Dermis blood vessel endothelial cell (primary cell): ENCODE measurements around the gene TSPAN5. TPM values are rescaled to one million over a fixed set of nuclear protein-coding genes. Genes with fewer than 3 reads are reported as not detected.

Experiments used
- DNase-seq: peaks from one replicate; pipeline ENCODE4 v3.0.0; 2010
- total RNA-seq: library from RNA; depleted of rRNA; stranded (reverse); fragments of >200 nt; gene quantifications from 2 replicates; pipeline ENCODE4 v1.2.3, GENCODE V29; 2014

The TSPAN5 gene
- total RNA-seq, 1 donor from 2014 or later, result 78.3 TPM

GRCh38 chr4:98642991-98643426 is 15.4 kb downstream of the TSPAN5 start:
- DNase-seq, result peak; percentile 61

- no peak for DNase-seq
Measured at GRCh38 chr4:98641906-98642668, 16.3 kb downstream of the TSPAN5 start.

GRCh38 chr4:98641376-98641775 is 17.0 kb downstream of the TSPAN5 start:
- no peak for DNase-seq

GRCh38 chr4:98639523-98639922 is 18.9 kb downstream of the TSPAN5 start:
- no peak for DNase-seq

- DNase-seq, result no peak
Measured at GRCh38 chr4:98639108-98639507, 19.3 kb downstream of the TSPAN5 start.

- no peak for DNase-seq
Measured at GRCh38 chr4:98638661-98639060, 19.8 kb downstream of the TSPAN5 start.

- DNase-seq, result no peak
Measured at GRCh38 chr4:98634061-98634460, 24.4 kb downstream of the TSPAN5 start.

- DNase-seq, result no peak
Measured at GRCh38 chr4:98633159-98633558, 25.3 kb downstream of the TSPAN5 start.

GRCh38 chr4:98632258-98632657 is 26.2 kb downstream of the TSPAN5 start:
- DNase-seq, result no peak

- DNase-seq, result no peak
Measured at GRCh38 chr4:98631506-98631905, 26.9 kb downstream of the TSPAN5 start.

- DNase-seq, result no peak
Measured at GRCh38 chr4:98630737-98631454, 27.5 kb downstream of the TSPAN5 start.

GRCh38 chr4:98627531-98628257 is 30.7 kb downstream of the TSPAN5 start:
- peak; percentile 50 for DNase-seq

GRCh38 chr4:98626350-98626749 is 32.1 kb downstream of the TSPAN5 start:
- DNase-seq, result peak; percentile 86

GRCh38 chr4:98625920-98626319 is 32.5 kb downstream of the TSPAN5 start:
- DNase-seq, result no peak

GRCh38 chr4:98625399-98625798 is 33.0 kb downstream of the TSPAN5 start:
- peak; percentile 51 for DNase-seq

- DNase-seq, result no peak
Measured at GRCh38 chr4:98624642-98625041, 33.8 kb downstream of the TSPAN5 start.

- no peak for DNase-seq
Measured at GRCh38 chr4:98624144-98624543, 34.3 kb downstream of the TSPAN5 start.

GRCh38 chr4:98623126-98623802 is 35.1 kb downstream of the TSPAN5 start:
- no peak for DNase-seq

GRCh38 chr4:98620087-98620784 is 38.2 kb downstream of the TSPAN5 start:
- DNase-seq, result no peak

GRCh38 chr4:98619180-98619579 is 39.2 kb downstream of the TSPAN5 start:
- DNase-seq, result no peak

- no peak for DNase-seq
Measured at GRCh38 chr4:98618680-98619079, 39.7 kb downstream of the TSPAN5 start.
